ENCODE results near the gene STRIT1.
"Not testable (repeated sequence)": the region's sequence is repeated elsewhere in the genome, so short reads cannot be mapped to it uniquely, and the experiment has no call there.

Gene STRIT1

DNA sequence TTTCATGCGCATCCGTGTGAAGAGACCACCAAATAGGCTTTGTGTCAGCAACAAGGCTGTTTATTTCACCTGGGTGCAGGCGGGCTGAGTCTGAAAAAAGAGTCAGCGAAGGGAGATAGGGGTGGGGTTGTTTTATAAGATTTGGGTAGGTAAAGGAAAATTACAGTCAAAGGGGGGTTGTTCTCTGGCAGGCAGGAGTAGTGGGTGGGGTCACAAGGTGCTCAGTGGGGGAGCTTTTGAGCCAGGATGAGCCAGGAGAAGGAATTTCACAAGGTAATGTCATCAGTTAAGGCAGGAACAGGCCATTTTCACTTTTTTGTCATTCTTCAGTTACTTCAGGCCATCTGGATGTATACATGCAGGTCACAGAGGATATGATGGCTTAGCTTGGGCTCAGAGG, 19.0 kb downstream of the STRIT1 start:
- in situ Hi-C loops (cut with MboI; ENCODE audit: low sequenced_read_pairs): not testable (repeated sequence)

DNA sequence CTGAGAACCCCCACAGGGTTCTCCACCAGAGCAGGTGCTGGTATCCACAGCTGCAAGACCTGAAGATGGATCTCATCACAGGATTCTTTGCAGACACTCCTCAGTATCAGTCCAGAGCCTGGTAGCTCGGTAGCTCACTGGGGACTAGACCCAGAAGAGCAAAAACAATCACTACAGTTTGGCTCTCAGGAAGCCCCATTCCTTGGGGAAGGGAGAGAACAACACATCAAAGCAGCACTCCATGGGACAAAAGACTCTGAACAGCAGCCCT, 22.2 kb downstream of the STRIT1 start:
- in situ Hi-C loops (cut with MboI; ENCODE audit: low sequenced_read_pairs): no loop called here

DNA sequence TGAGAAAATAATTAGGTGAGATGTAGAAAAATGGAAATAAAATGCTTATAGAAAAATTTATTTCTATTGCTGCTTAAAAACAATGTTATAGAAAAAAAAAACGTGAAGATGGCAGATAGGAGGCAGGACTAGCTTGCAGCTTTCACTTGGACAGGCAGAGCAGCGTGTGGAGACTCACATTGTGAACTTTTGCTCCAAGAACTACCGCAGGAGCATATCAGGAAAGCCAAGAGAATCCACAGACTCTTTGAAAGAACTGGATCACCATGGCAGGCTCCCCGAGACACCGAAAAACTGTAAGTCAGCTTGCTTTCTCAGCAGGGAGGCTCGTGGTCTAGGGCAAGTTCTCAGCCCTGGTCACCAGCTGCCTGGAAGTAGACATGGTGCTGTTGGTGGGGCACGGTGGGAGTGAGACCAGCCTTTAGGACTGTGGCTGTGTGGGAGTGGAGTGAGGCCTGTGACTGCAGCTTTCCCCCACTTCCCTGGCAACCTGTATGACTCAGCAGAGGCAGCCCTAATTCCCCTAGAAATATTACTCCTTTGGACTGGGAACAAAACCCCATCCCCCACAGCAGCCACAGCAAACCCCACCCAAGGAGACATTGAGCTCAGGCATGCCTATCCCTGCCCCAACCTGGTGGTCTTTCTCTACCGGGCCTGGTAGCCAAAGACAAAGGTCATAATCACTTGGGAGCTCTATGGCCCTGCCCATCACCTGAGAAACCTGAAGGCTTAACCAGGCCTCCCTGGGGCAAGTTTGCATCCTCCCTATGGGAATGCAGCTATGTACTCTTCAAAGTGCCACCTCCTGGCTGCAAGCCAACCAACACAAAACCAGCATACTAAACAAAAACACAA, 22.8 kb downstream of the STRIT1 start:
- in situ Hi-C loops (cut with MboI; ENCODE audit: low sequenced_read_pairs): no loop called here

DNA sequence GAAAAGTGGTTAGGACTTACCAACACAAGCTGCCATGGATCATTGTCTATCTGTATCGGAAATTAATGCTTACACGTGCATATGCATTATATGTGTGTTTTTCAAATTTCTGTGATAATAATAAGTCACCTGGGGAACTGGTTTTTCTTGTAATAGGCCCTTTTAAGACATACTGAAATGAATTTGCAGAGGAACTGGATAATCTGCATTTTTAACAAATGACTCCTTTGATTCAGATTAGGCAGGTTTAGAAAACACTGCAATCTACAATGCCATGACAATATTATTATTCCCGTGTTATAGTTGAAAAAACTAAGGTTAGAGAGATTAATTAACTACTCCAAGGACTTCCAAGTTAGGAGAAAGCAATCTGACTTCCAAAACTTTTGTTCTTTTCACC, 23.4 kb downstream of the STRIT1 start:
- in situ Hi-C loops (cut with MboI; ENCODE audit: low sequenced_read_pairs): no loop called here

DNA sequence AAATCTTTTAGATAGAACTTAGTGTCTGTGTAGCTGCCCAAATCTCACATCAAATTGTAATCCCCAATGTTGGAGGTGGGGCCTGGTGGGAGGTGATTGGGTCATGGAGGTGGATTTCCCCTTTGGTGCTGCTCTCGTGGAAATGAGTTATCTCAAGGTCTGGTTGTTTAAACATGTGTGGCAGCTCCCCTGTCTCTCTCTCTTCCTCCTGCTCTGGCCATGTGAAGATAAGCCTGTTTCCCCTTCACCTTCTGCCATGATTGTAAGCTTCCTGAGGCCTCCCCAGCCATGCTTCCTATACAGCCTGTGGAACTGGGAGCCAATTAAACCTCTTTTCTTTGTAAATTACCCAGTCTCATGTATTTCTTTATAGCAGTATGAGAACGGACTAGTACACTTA, 30.6 kb downstream of the STRIT1 start:
- in situ Hi-C loops (cut with MboI; ENCODE audit: low sequenced_read_pairs): not testable (repeated sequence)

DNA sequence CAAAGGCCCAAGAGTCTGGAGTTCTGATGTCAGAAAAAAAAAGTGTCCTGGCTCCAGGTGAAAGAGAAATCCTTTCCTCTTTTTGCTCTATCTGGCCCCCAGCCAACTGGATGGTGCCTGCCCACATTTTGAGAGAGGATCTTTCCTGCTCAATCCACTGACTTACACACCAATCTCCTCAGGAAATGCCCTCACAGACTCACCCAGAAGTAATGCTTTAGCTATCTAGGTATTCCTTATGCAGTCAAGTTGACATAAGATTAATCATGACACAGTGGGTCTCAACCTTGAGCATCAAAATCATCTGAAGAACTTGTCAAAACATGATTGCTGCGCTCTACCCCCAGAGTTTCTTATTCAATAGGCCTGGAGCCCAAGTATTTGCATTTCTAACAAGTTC, 31.2 kb downstream of the STRIT1 start:
- in situ Hi-C loops (cut with MboI; ENCODE audit: low sequenced_read_pairs): no loop called here

DNA sequence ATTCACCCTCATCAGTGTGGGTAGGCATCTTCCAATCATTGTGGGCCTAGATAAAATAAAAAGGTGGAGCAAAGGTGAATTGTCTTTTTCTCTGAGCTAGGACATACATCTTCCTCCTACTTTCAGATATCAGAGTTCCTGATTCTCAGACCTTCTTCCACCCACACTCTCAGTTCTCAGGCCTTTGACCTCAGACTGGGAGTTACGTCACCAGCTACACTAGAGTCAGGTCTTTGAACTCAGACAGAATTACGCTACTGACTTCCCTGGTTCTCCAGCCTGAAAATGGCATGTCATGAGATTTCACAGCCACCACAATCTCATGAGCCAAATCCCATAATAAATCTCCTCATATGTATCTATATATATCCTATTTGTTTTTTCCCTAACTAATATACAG, 39.0 kb downstream of the STRIT1 start:
- in situ Hi-C loops (cut with MboI; ENCODE audit: low sequenced_read_pairs): no loop called here

DNA sequence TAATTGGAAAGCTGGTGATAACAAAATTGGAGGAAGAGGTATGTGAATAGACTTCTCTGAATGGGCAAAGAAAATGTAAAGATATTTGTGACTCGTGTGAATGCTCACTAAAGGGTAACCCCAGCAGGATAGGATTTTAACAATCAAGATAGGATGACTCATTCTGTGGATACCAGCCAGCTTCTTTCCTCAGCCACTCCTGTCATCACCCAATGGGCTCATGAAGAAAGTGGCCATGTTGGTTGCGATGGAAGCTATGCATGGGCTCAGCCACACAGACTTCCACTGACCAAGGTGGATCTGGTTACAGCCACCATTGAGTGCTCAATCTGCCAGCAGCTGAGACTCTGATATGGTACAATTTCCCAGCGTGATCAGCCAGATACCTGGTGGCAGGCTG, 40.9 kb downstream of the STRIT1 start:
- in situ Hi-C loops (cut with MboI; ENCODE audit: low sequenced_read_pairs): no loop called here

DNA sequence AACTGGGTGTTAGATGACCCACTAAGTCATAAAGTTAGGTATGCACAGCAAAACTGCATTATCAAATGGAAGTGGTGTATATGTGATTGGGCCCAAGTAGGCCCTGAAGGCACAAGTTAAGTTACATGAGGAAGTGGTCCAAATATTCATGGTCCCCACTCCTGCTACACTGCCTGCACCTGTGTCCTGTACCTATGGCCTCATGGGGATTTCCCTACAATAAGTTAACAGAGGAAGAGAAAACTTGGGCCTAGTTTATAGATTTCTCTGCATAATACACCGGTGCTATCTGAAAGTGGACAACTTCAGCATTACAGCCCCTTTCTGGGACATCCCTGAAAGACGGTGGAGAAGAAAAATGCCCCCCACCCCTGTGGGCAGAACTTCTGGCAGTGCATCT, 41.5 kb downstream of the STRIT1 start:
- in situ Hi-C loops (cut with MboI; ENCODE audit: low sequenced_read_pairs): no loop called here

DNA sequence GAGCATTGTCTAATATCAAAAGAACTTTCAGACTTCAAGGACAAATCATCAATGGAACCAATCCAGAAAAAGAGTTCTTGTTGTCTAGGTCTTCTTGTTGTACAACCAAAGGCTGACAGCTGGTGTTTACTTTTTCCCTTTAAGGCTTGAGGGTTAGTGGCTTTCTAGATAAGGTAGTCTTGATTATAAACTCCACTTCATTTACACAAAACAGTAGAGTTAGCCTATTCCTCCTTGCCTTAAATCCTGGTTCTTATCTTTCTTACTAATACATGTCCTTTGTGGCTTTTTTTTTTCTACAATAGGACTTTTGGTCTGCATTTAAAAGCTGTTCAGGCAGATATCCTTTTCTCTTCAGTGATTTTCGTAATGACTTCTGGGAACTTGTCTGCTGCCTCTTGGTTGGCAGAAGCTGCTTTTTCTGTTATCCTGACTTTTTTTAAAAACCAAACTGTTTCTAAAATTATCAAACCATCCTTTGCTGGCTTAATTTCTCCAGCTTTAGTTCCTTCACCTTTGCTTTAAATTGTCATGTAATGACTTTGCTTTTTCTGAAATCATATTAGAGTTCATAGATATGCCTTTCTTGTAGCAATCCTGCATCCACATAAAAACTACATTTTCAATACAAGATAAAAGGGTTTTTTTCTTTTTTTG, 44.8 kb downstream of the STRIT1 start:
- in situ Hi-C loops (cut with MboI; ENCODE audit: low sequenced_read_pairs): no loop called here

DNA sequence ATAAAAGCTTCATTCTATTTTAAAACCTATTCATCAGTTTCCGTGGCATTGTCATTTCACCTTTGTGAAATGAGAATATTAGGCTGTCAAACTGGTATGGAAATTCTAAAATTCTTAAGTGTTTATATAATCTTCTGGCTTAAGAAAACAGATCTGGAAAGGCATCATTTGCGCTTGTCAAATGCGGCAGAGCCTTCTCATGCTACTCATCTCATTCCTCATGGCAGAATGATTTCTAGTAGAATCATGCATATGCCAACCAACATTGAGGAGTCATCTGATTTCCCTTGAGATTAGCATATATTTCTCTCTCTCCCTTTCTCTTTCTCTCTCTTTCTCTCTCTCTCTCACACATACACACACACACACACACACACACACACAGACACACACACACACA, 48.8 kb downstream of the STRIT1 start:
- in situ Hi-C loops (cut with MboI; ENCODE audit: low sequenced_read_pairs): no loop called here

DNA sequence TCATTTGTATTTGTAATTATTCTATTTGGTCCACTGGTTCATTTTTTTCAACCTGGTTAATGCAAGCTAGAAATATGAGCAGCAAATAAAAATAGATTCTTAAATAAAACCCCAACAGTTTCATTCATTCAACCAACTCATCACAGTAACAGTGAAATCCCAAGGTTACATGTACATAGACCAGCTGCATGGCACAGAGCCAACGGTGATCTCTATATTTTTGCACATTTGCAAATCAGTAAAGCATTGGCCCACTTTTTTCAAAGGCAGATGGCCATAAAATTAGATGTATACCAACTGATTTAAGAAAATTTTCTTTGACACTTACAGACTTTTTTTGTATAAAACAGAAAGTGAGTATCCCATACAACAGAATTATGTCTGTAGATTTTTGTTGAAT, 49.3 kb downstream of the STRIT1 start:
- in situ Hi-C loops (cut with MboI; ENCODE audit: low sequenced_read_pairs): no loop called here

DNA sequence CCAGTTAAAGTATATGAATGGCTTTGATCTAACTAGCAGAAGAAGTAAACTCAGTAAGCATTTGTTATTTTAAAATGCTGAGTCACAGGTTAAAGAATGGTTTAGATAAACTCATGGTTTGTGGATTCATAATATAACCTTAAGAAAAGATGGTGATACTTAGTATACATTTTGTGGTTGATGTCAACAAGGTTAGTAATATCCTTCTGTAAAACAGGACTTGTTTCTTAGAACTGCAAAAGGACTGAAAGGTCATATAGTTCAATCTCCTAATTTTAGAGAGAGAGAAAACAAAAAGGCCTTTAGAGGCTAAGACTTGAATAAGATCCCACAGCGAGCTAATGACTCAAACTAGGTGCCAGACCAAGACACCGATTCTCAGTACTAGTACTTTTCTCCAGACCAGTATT, 50.0 kb downstream of the STRIT1 start:
- in situ Hi-C loops (cut with MboI; ENCODE audit: low sequenced_read_pairs): no loop called here

DNA sequence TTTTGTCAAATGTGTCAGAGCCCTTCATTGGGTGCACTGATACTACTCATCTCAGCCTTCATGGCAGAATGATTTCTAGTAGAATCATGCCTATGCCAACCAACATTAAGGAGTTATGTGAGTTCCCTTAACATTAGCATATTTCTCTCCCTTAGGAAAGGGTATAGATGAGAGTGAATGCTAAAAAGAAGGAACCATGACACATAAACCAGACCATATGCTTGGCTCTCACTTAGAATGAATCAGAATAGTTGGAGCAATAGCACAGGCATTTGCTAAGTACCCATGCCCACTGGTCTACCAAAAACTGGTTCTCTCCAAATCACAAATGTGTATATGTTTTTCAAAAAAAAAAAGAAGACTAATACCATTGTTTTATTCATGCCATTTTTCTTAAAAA, 51.1 kb downstream of the STRIT1 start:
- in situ Hi-C loops (cut with MboI; ENCODE audit: low sequenced_read_pairs): no loop called here

DNA sequence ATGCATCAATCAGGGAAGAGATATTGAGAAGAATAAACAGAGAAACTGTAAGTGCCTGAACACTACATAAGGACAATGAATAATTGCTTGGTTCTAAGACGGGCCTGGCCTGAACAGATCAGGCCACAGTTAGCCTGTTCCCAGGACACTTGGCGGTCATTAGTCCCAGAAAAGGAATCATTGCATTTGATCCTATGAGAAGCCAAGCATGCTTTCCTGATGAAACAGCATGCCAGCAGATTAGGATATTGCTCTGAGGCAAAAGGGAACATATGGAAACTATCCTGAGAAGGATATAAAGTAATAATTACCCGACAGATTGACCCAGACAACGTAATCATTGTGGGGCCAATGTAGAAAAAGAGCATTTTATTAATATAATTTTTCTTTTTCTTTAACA, 51.9 kb downstream of the STRIT1 start:
- in situ Hi-C loops (cut with MboI; ENCODE audit: low sequenced_read_pairs): no loop called here

Measured in HL-60/S4 treated with retinoic acid at 250 ng/mL for 4 days and 3 days (cell line).